GM10266 (cell line): ENCODE data around the gene USP30.
"Not testable (repeated sequence)": the region's sequence is repeated elsewhere in the genome, so short reads cannot be mapped to it uniquely, and the experiment has no call there.

ENCODE experiments used
- DNase-seq: peaks from one replicate; pipeline ENCODE4 v3.0.0; 2012; ENCODE audit errors: extremely low spot score
- CTCF ChIP-seq: IDR thresholded peaks from 2 replicates; pipeline ENCODE4 v1.5.1; 2012; ENCODE audit warnings: mild to moderate bottlenecking, low read depth; ENCODE audit not compliant: control insufficient read depth, insufficient read depth; ENCODE audit errors: missing control alignments

Gene USP30

DNA sequence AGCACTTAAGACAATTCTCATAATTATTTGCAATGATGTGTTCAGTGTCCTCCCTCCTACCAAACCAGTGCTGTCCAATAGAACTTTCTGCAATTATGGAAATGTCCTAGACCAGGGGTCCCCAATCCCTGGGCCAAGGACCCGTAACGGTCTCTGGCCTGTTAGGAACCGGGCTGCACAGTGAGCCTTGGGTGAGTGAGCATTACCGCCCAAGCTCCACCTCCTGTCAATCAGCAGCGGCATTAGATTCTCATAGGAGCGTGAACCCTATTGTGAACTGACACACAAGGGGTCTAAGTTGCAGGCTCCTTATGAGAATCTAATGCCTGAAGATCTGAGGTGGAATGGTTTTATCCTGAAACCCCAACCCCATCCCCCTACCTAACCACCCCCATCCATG, 35.4 kb upstream of the USP30 start:
- no peak for DNase-seq
- no peak for TF ChIP-seq CTCF

DNA sequence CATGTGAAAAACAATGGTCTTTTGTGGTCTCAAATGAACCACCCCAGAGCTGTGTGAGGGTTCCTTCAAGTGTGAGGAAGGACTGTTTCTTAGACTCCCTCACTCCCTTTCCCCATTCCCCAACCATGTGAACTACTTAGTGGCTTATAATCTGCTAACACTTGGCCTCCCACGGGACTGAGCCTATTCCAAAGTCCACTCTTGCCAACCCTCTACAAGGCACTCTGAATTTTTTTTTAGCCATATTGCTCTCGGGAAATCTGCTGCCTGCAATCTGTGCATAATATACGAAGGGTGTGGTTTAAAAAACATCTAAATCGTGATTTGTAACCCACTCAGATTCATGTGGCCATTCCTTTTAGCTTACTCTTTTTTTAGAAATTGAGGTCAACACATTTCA, 34.1 kb upstream of the USP30 start:
- DNase-seq, result no peak
- TF ChIP-seq CTCF, result no peak

DNA sequence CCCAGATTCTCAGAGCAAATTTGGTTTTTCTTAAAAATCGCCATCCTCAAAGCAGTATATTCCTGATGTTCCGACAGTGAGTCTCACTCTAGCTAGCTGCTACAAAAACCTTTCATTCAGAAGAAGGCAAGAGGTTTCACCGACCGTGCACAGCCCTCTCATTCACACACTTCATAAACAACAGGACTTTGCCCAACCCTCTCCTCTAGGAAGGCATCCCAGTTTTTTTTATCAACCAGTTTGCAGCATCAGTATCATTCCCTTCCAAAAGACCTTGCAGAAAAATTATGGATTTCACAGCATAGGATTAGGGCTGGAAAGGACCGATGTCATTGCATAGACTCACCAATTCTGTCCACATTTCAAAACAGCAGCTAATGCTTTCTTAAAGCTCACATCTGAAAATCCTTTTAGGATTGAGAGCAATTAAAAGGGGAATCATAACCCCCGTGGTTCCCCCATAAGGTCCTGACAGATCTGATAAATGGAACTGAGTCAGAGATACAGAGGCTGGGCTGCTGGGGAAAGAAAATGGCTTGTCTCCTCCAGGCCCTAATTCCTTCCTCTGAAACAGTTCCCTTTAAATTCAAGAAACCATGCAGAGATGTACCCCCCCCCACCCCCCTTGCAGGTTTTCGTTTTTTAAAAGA, 32.1 kb upstream of the USP30 start:
- TF ChIP-seq CTCF, result no peak
- DNase-seq, result no peak

- TF ChIP-seq CTCF, result no peak
- DNase-seq, result peak; percentile 25
Measured at GRCh38 chr12:109020796-109021380, 31.5 kb upstream of the USP30 start, which contains the start of gene SVOP. SVOP (minus strand) TSS chr12:109021068; CDS start chr12:109020868, 200 bp downstream.

DNA sequence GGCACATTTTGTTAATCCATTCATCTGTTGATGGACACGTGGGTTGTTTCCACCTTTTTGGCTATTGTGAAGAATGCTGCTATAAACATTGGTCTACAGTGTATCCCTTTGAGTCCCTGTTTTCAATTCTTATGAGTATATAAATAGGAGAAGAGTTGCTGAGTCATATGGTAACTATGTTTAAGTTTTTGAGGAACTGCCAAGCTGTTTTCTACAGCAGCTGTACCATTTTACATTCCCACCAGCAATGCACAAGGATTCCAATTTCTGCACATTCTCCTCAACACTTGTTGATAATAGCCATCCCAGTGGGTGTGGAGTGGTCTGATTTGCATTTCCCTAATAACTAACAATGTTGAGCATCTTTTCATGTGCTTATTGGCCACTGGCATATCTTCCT, 24.6 kb upstream of the USP30 start:
- no peak for DNase-seq
- TF ChIP-seq CTCF, result no peak

DNA sequence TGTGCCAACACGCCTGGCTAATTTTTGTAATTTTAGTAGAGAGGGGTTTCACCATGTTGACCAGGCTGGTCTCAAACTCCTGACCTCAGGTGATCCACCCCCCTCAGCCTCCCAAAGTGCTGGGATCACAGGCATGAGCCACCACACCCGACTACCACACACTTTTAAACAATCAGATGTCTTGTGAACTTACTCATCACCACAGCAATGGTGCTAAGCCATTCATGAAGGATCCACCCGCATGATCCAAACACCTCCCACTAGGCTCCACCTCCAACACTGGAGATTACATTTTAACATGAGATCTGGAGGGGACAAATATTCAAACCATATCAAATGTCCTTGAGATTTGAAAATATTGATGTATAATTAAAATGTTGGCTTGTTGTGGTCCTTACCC, 23.8 kb upstream of the USP30 start:
- DNase-seq, result not testable (repeated sequence)

DNA sequence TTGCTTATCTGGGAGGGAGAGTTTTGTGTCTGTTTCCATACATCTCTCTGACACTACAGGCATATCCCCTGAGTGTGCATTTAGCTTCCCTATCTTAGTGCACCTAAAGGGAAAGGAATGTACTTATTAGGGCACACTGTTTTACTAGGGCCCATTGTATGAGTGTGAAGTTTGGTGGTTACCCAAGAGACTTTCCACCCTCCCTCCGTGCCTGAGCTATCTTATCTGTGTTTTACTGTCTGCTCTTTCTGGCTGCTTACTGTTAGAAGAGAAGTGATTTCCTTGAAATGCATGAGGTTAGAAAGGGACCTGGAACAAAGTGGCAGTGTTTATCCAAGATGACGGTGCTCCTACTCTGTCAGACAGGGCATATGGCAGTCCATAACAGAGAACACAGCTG, 23.0 kb upstream of the USP30 start:
- no peak for DNase-seq

More for the DNA sequence above, 23.0 kb upstream of the USP30 start:
- TF ChIP-seq CTCF, result no peak
